ENCODE measurements around the gene PAX4.

The PAX4 gene

GRCh38 chr7:127628445-127628844 is 10.5 kb upstream of the PAX4 start:
- DNase-seq: no peak

GRCh38 chr7:127625331-127625730 is 7.4 kb upstream of the PAX4 start:
- no peak for DNase-seq

- no peak for DNase-seq
Observed at GRCh38 chr7:127620406-127621233, 2.7 kb upstream of the PAX4 start.

GRCh38 chr7:127619681-127620405 is 1.9 kb upstream of the PAX4 start:
- no peak for DNase-seq

GRCh38 chr7:127618775-127619174 is 833 bp upstream of the PAX4 start:
- DNase-seq: no peak

GRCh38 chr7:127616724-127617123 is 1.2 kb downstream of the PAX4 start:
- DNase-seq: no peak

- no peak for DNase-seq
Observed at GRCh38 chr7:127612263-127612662, 5.7 kb downstream of the PAX4 start.

GRCh38 chr7:127609297-127609696 is 8.6 kb downstream of the PAX4 start:
- no peak for DNase-seq

GRCh38 chr7:127608446-127608845 is 9.5 kb downstream of the PAX4 start:
- no peak for DNase-seq

GRCh38 chr7:127600885-127601284 is 17.1 kb downstream of the PAX4 start:
- DNase-seq: no peak

GRCh38 chr7:127598318-127598717 is 19.6 kb downstream of the PAX4 start:
- DNase-seq: no peak

- DNase-seq: no peak
Observed at GRCh38 chr7:127595737-127596136, 22.2 kb downstream of the PAX4 start.

GRCh38 chr7:127594490-127594889 is 23.5 kb downstream of the PAX4 start:
- peak; percentile 39 for DNase-seq

GRCh38 chr7:127592550-127592949 is 25.4 kb downstream of the PAX4 start:
- no peak for DNase-seq

GRCh38 chr7:127591591-127591990 is 26.4 kb downstream of the PAX4 start:
- no peak for DNase-seq

- DNase-seq: no peak
Observed at GRCh38 chr7:127591189-127591588, 26.8 kb downstream of the PAX4 start.

GRCh38 chr7:127589896-127590295 is 28.0 kb downstream of the PAX4 start:
- no peak for DNase-seq

GRCh38 chr7:127588697-127589482 is 29.1 kb downstream of the PAX4 start:
- DNase-seq: no peak

- peak; percentile 89 for DNase-seq
Observed at GRCh38 chr7:127588019-127588696, 29.8 kb downstream of the PAX4 start, which contains the start of gene ARF5. TSS of gene ARF5 (plus strand) at chr7:127588411. CDS start at chr7:127588499, 88 bp downstream.

- no peak for DNase-seq
Observed at GRCh38 chr7:127587663-127588018, 30.3 kb downstream of the PAX4 start.

- DNase-seq: no peak
Observed at GRCh38 chr7:127586346-127586745, 31.6 kb downstream of the PAX4 start.

GRCh38 chr7:127585044-127585953 is 32.6 kb downstream of the PAX4 start, which contains the start of gene GCC1:
TSS of gene GCC1 (minus strand) at chr7:127585596. CDS start at chr7:127585182, 414 bp downstream.
- peak; percentile 92 for DNase-seq

All from CD4-positive, alpha-beta T cell treated with Interleukin-15 for 1 hour (primary cell).